ENCODE results near the gene DHX30. TPM values are rescaled to one million over a fixed set of nuclear protein-coding genes. Genes with fewer than 3 reads are reported as not detected.

Gene DHX30
- total and polyA plus RNA-seq, 2 of the 4 experiments (the other 2 are of a cell fraction), result 55.6 to 57.2 TPM

GRCh38 chr3:47847260-47847659 is 44.3 kb downstream of the DHX30 start:
- no peak overlapping the region for H4K5ac ChIP-seq (ENCODE audit: low read depth, low read length)

More at GRCh38 chr3:47847260-47847659, 44.3 kb downstream of the DHX30 start:
- in situ Hi-C loops (cut with MboI; ENCODE audit: low sequenced_read_pairs) (no loop called here), dilution Hi-C loops (cut with HindIII; ENCODE audit: low sequenced_read_pairs, unreplicated experiment) (no loop called here), intact Hi-C loops (cut with micrococcal nuclease) (no loop called here)
- H3K79me1 ChIP-seq (ENCODE audit: low read depth in 1 of 2, low read length in 2 of 2), result peaks cover 3 to 18% of the 10 kb centered on the region in 2 experiments; a peak in 3 of 4 replicates
- peak; percentile 17; the same call in 1 of the 2 replicates for TF ChIP-seq POLR2A (IDR thresholded peaks at IDR 0.05; ENCODE audit: low read depth, low read length)
- TF ChIP-seq MXI1 (IDR thresholded peaks at IDR 0.05; ENCODE audit: borderline replicate concordance, low read depth, low read length), result no peak
- ATAC-seq (ENCODE audit: low read depth) (no peak), DNase-seq (no peak)
- no peak overlapping the region for H3K4ac ChIP-seq (ENCODE audit: low read depth, low read length)
- no peak overlapping the region for H3K4me3 ChIP-seq (ENCODE audit: insufficient read depth, low read depth, low read length)
- H2BK120ac ChIP-seq (ENCODE audit: low read depth, low read length), result no peak overlapping the region
- H3K4me1 ChIP-seq (ENCODE audit: control insufficient read depth, insufficient read depth, low read length), result peaks cover 2% of the 10 kb centered on the region; the same call in 1 of the 2 replicates
- H3K27me3 ChIP-seq (ENCODE audit: control insufficient read depth, insufficient read depth, low read length), result no peaks in the 10 kb centered on the region
- no peak overlapping the region for H3K56ac ChIP-seq (ENCODE audit: extremely low read depth, insufficient read depth, low read length)
- H4K91ac ChIP-seq (ENCODE audit: insufficient read depth, low read depth, low read length), result no peak overlapping the region
- H3K36me3 ChIP-seq (ENCODE audit: control insufficient read depth, insufficient read depth, low read length), result peaks cover 91% of the 10 kb centered on the region
- ChIA-PET CTCF (no interaction called here), POLR2A (ENCODE audit: unreplicated experiment) (no interaction called here)
- no peak overlapping the region for H4K8ac ChIP-seq (ENCODE audit: low read depth in 2 of 2, low read length in 2 of 2)
- no peak overlapping the region for H3K23ac ChIP-seq (ENCODE audit: low read depth, low read length)
- no peak overlapping the region for H2BK5ac ChIP-seq (ENCODE audit: low read depth, low read length, poor library complexity, severe bottlenecking)
- H3K9me3 ChIP-seq (ENCODE audit: control insufficient read depth, insufficient read depth, low read length), result no peaks in the 10 kb centered on the region
- H2AK9ac ChIP-seq (replicated peaks; ENCODE audit: low read depth, low read length, poor library complexity), result no peak overlapping the region
- H2BK15ac ChIP-seq (ENCODE audit: low read depth, low read length), result no peak overlapping the region
- no peak overlapping the region for H3K9ac ChIP-seq (ENCODE audit: low read depth, low read length)
- H3K18ac ChIP-seq (ENCODE audit: low read depth, low read length), result no peak overlapping the region
- no peak overlapping the region for H2AK5ac ChIP-seq (ENCODE audit: low read depth, low read length)
- peaks cover 73% of the 10 kb centered on the region for H4K20me1 ChIP-seq (ENCODE audit: insufficient read depth, low read length)
- H3K14ac ChIP-seq (replicated peaks; ENCODE audit: low read depth, low read length), result no peak overlapping the region
- no peak overlapping the region for H3K4me2 ChIP-seq (ENCODE audit: low read depth, low read length)
- BruUV-seq (replicated peaks), result no TSS peak
- no peak overlapping the region for H3K27ac ChIP-seq (ENCODE audit: insufficient read depth, low read length)
- peak overlapping the region; percentile 18 for H2AFZ ChIP-seq (replicated peaks; ENCODE audit: low read length, poor library complexity)
- no peak overlapping the region for H2BK20ac ChIP-seq (ENCODE audit: low read depth, low read length)
- peaks cover 4% of the 10 kb centered on the region; the same call in 1 of the 2 replicates for H3K9me1 ChIP-seq (ENCODE audit: insufficient read depth, low read length)
- WGBS, 2 experiments (ENCODE audit: extremely low coverage in 2 of 2, insufficient read length in 1 of 2), result 90% methylated on average over 9 of the region's 11 CpGs; no CpG with 5 or more reads in 1 of the 2 experiments

All from IMR-90 (cell line).